ENCODE data around the gene FBXL16. TPM values are rescaled to one million over a fixed set of nuclear protein-coding genes. Genes with fewer than 3 reads are reported as not detected.

FBXL16 gene
- polyA plus RNA-seq, 5 donors = 0.30 to 0.75 (median 0.59) TPM

DNA sequence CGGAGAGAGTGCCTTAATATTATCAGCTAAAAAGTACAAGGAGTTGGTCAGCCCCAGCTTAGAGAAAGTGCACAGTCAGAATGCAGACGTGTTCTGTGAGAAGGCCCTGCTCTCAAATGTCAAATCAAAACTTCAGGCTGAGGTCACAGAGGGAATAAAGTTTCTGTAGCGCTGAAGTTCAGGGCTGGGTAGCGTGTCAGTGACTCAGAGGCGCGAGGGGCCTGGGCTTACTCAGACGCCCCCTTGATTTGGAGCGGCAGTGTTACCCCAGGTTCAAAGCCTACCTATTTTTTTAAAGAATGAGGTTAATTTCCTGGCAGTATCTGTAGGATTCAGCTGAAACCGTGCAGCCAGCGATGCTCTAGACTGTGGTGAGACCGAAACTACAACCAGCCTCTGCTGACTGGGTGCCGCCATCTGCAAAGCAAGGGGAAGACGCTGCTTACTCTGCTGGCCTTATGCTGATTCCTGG, 30.4 kb upstream of the FBXL16 start:
- DNase-seq = no peak

DNA sequence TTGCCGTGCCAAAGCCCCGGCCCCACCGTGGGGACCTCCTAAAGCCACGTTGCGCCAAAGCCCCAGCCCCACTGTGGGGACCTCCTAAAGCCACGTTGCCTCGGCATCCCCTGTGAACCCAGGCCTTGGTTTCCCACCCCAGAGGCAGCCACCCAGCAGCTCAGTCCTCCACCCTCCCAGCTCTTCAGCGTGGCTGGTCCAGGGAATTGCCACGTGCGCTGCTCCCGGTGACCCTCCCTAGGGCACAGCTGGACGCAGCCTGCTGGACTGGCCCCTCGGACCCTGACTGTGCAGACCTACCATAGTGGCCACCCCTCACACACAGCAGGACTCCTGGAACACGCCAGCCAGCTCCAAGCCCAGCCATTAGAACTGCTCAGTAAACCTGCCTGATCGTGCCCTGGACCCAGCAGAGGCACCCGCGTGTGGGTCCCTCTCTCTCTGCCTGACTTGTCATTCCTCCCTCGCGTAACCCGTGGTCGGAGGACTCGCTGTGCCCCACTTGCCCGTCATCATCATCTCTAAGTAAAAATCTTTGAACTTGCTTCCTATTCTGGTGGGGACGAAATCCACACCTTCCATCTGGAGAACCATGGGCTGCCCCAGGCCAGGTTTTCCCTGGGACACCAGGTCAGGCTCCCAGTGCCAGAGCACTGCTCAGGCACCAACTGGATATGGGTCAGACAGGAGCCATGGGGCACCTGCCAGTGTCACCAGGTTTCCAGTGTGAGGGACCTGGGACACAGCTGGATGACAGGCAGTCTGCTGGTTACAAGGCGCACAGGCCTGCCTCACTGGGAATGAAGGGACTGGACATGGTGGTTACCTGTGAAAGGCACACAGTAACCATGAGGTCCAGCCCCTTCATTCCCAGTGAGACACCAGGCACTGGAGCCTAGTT, 29.6 kb upstream of the FBXL16 start:
- DNase-seq = no peak

GRCh38 chr16:734208-734980, 28.8 kb upstream of the FBXL16 start:
- DNase-seq = no peak

DNA sequence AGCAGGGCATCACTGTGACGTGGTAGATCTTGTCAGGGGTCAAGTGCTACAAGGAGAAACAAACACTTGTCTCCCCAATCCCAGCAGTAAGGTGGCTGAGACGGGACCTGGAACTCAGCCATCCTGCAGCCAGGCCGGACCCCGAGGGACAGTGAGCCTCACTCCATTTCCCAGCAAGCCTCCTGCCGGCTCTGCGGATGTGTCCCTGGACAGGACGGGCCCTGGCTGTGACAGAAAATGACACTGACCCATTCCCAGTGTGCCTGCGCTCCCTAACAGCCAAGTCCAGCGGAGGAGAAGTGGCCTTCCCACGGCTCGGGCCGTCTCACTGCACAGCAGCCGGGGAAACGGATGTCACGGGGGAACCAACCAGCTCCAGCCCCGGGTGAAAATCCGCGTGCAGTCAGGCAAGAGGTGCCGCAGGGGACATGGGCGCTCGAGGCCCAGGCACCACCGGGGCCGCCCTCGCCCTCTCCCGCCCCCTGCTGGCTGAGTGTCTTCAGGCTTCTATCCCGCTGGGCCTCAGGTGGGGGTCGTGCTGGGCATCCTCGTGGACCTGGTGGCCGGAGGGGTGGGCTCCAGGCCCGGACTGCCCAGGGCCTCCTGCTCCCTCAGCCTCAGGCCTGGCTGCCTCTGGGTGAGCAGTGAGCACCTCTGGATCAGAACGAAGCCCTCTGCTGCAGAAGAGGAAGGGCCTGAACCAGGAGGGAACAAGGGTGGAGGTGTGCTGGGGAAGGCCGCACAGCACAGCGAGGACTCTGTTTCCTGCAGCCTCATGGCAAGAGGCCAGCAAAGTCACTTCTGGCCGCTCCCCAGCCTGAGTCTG, 28.0 kb upstream of the FBXL16 start:
- DNase-seq = no peak

- DNase-seq = no peak
Measured at GRCh38 chr16:732936-733335, 27.3 kb upstream of the FBXL16 start.

- DNase-seq = no peak
Measured at GRCh38 chr16:732332-732731, 26.7 kb upstream of the FBXL16 start.

DNA sequence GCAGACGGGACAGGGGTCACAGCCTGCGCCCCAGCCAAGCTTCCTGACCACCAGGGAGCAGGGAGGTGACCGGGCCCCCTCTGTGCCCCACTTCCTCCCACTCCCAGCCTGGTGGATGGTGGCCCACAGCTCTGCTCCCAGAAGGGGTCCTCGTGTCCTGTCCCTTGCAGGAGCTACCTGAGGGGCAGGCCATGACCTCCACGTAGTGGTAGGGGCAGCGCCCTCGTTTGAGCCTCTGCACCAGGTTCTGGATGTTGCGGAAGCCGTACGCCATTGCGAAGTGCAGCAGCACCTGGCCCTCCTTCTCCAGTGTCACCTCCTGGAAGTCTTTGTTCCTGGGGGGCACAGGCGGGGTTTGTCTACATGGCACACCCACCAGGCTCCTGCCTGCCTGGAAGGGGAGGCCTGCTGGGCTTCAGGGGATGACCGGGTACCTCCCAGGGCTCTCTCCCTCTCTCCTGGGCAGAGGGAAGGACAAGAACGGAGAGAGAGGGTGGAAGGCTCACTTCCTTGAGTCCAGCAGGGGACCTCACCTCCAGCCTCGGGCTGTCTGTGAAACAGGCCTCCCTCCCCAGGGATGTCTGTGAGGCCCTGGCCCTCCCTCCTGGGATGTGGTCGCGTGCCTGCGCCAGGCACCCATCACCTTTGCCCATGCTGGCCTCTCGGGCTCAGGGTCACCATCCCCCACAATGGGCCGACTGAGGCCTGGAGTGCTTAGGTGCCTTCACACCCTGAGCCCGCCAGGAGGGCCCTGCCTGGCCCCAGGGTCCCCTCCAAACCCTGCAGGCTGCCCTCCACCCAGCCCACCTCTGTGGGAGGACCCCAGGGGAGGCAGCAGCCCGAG, 25.3 kb upstream of the FBXL16 start:
- DNase-seq = no peak

DNA sequence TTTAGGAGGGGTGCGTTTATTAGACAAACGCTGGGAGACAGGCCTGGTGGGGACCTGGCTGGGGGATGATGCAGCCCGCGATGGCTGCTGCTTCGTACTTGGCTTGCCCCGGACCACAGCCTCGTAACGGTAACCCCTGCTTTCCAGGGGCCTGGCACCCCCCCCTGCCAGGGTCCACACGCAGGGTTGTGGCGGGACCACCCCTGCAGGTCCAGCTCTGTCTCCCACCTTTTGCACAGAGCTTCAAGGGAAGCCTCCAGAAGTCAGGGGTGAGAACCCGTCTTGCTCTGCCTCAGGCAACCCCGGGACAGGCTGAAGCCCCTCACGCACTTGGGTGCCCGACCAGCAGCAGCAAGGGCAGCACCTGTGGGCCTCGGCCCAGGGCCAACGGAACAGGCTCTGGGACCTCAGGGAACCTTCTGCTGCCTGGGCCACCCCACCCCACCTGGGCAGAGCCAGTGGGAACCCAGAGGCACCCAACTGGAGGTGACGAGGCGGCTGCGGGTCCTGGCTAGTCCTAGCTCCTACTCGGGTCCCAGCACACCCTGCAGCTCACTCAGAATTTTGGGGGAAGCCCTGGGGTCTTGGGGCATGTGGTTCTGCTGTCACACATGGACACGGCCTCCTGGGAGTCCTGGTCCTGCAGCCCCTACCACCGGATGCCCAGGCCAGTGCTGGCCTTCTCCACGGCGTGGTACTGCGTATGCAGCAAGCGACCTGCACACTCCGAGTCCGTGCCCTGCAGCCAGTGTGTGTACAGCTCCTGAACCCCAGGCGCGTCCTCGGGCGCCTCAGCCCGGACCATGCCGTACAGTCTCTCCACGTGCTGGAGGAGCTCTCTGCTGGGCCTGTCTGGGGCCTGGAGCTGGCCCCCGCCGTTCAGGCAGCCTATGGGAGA, 24.4 kb upstream of the FBXL16 start:
- DNase-seq = no peak

- DNase-seq = no peak
Measured at GRCh38 chr16:728890-729744, 23.5 kb upstream of the FBXL16 start.

GRCh38 chr16:728131-728889, 22.7 kb upstream of the FBXL16 start:
- peak in 1 of 2 donors; percentile 30 for DNase-seq

- DNase-seq = no peak
Measured at GRCh38 chr16:727291-727977, 21.8 kb upstream of the FBXL16 start.

GRCh38 chr16:726438-727290, 21.1 kb upstream of the FBXL16 start, which contains the start of the genes CCDC78 and HAGHL:
CCDC78 (minus strand) TSS chr16:726443; CDS start chr16:726367, 76 bp downstream.
HAGHL (plus strand) TSS chr16:727106; CDS start chr16:727510, 404 bp downstream.
- DNase-seq = no peak

- DNase-seq = no peak
Measured at GRCh38 chr16:726188-726437, 20.5 kb upstream of the FBXL16 start.

GRCh38 chr16:725463-726187, 20.0 kb upstream of the FBXL16 start:
- DNase-seq = no peak

DNA sequence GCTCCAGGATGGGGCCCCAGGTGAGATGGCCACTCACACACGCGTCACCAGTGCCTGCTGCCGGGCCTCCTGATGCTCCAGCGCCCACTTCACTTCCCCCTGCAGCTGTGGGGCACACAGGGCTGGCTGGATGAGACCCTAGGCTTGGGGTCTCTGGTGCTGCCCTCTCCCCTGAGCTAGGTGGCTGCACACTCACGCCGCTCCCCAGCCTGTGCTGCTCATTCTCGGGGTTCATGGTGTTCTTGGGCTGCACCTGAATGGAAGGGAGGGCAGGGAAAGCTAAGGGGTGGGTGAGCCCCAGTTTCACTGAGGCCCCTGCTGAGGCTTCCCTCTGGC, 19.4 kb upstream of the FBXL16 start:
- DNase-seq = no peak

All from right lung (tissue), 5 donors.